ENCODE results near the gene KCND3.

DNA sequence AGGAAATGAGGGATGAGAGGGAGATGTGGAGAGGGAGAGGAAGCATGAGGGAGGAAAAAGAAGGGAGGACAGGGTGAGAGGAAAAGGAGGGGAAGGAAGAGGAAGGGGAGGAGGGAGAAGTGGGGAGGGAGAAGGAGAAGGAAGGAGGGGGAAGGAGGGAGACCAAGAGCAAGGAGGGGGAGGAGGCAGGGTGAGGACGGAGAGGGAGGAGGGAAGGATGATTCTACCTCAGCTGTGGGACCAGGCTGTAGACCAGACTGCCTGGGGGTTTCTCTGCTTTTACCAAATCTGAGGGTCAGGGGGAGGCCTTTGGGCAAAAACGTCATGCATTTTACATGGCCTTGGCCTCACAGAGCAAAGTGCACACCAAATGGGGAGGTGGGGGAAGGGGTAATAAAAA is 94.5 kb downstream of the KCND3 start:
- TF ChIP-seq CTCF (IDR thresholded peaks at IDR 0.05), result no peak
- no peak for TF ChIP-seq POLR2A (IDR thresholded peaks at IDR 0.05)
